ENCODE results near the gene NEK2. TPM values are rescaled to one million over a fixed set of nuclear protein-coding genes. Genes with fewer than 3 reads are reported as not detected.
A peak's percentile ranks its signal among the peaks of the same experiment; 100 is the strongest.

Gene NEK2
- total and polyA plus RNA-seq, 2 of the 13 experiments (the other 11 are each of a cell fraction or from before 2014, with no cell fraction given): 10.9 to 40.8 TPM

DNA sequence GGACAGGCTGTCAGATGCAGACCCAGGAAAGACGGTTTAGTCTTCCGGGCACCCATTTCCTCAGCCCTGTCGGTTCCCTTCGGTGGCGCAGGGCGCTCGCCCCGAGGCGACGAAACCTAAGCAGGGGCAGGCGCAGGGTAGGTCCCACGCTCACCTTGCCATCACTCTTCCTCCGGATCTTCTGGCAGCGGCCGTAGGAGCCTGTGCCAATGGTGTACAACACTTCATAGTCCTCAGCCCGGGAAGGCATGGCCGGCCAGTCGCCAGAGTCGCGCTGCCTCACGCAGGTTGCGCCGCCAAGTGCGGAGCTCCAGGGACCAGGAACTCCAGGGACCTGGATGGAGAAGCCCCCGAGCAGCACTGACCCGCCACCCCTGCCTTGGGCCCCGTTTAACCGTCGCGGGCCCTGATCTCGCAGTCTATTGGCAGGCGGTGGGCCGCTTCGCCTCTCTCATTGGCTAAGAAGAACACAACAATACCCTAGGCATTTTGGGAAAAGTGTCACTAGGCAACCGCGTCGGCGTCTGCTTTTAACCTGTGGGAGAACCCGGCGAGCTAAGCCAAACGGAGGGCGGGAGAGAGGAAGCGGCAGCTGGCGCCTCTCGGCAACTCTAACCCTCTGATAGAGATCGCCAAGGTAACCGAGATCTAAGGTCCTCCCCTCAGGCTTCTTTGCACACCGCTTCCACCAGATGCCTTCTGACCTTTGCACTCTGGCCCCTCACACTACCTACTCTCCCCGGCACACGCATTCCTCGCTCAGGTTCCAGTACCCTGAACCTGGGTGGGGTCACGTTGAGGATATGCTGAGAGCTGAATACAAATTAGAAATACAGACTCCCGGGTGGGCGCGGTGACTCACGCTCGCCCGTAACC is at the start of gene NEK2 (continued):
- TF ChIP-seq, protein P1, sequence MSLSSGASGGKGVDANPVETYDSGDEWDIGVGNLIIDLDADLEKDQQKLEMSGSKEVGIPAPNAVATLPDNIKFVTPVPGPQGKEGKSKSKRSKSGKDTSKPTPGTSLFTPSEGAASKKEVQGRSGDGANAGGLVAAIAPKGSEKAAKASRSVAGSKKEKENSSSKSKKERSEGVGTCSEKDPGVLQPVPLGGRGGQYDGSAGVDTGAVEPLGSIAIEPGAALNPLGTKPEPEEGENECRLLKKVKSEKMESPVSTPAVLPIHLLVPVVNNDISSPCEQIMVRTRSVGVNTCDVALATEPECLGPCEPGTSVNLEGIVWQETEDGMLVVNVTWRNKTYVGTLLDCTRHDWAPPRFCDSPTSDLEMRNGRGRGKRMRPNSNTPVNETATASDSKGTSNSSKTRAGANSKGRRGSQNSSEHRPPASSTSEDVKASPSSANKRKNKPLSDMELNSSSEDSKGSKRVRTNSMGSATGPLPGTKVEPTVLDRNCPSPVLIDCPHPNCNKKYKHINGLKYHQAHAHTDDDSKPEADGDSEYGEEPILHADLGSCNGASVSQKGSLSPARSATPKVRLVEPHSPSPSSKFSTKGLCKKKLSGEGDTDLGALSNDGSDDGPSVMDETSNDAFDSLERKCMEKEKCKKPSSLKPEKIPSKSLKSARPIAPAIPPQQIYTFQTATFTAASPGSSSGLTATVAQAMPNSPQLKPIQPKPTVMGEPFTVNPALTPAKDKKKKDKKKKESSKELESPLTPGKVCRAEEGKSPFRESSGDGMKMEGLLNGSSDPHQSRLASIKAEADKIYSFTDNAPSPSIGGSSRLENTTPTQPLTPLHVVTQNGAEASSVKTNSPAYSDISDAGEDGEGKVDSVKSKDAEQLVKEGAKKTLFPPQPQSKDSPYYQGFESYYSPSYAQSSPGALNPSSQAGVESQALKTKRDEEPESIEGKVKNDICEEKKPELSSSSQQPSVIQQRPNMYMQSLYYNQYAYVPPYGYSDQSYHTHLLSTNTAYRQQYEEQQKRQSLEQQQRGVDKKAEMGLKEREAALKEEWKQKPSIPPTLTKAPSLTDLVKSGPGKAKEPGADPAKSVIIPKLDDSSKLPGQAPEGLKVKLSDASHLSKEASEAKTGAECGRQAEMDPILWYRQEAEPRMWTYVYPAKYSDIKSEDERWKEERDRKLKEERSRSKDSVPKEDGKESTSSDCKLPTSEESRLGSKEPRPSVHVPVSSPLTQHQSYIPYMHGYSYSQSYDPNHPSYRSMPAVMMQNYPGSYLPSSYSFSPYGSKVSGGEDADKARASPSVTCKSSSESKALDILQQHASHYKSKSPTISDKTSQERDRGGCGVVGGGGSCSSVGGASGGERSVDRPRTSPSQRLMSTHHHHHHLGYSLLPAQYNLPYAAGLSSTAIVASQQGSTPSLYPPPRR (CRISPR knock-in tag; IDR thresholded peaks at IDR 0.05; ENCODE audit: borderline replicate concordance): peak; percentile 90
- TF ChIP-seq STAT5B (CRISPR knock-in tag; IDR thresholded peaks at IDR 0.05) (0 out of 2 replicates have a peak, but pooled peaks have one; percentile 60), ZSCAN30 (CRISPR knock-in tag; IDR thresholded peaks at IDR 0.05) (no peak), GZF1 (CRISPR knock-in tag; IDR thresholded peaks at IDR 0.05) (no peak), NFE2L2 (IDR thresholded peaks at IDR 0.05; ENCODE audit: low read length) (no peak), ZFP1 (CRISPR knock-in tag; IDR thresholded peaks at IDR 0.05) (peak; percentile 76; the same call in 1 of the 2 replicates), ZNF30 (CRISPR knock-in tag; IDR thresholded peaks at IDR 0.05) (no peak), ZNF468 (CRISPR knock-in tag; IDR thresholded peaks at IDR 0.05) (no peak), KDM2A (CRISPR knock-in tag; IDR thresholded peaks at IDR 0.05; ENCODE audit: borderline replicate concordance, low read depth) (peak; percentile 94), ZKSCAN5 (CRISPR knock-in tag; IDR thresholded peaks at IDR 0.05) (no peak), HOXA3 (CRISPR knock-in tag; IDR thresholded peaks at IDR 0.05) (peak; percentile 95), EP300 (IDR thresholded peaks at IDR 0.05; ENCODE audit: low read depth in 2 of 2, low read length in 2 of 2) (peak in 1 of 2 experiments; percentile 66; a peak in 2 of 4 replicates), EP300 (CRISPR knock-in tag; IDR thresholded peaks at IDR 0.05; ENCODE audit: borderline replicate concordance) (peak; percentile 81), MYNN (CRISPR knock-in tag; IDR thresholded peaks at IDR 0.05; ENCODE audit: low read depth) (no peak), NBN (conservative IDR thresholded peaks at IDR 0.05) (no peak), MTA1 (CRISPR knock-in tag; IDR thresholded peaks at IDR 0.05; ENCODE audit: borderline replicate concordance) (peak; percentile 81)
- TF ChIP-seq, protein P2, sequence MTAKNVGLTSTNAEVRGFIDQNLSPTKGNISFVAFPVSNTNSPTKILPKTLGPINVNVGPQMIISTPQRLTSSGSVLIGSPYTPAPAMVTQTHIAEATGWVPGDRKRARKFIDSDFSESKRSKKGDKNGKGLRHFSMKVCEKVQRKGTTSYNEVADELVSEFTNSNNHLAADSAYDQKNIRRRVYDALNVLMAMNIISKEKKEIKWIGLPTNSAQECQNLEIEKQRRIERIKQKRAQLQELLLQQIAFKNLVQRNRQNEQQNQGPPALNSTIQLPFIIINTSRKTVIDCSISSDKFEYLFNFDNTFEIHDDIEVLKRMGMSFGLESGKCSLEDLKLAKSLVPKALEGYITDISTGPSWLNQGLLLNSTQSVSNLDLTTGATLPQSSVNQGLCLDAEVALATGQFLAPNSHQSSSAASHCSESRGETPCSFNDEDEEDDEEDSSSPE (CRISPR knock-in tag; IDR thresholded peaks at IDR 0.05): peak; percentile 99
- TF ChIP-seq, protein P3, sequence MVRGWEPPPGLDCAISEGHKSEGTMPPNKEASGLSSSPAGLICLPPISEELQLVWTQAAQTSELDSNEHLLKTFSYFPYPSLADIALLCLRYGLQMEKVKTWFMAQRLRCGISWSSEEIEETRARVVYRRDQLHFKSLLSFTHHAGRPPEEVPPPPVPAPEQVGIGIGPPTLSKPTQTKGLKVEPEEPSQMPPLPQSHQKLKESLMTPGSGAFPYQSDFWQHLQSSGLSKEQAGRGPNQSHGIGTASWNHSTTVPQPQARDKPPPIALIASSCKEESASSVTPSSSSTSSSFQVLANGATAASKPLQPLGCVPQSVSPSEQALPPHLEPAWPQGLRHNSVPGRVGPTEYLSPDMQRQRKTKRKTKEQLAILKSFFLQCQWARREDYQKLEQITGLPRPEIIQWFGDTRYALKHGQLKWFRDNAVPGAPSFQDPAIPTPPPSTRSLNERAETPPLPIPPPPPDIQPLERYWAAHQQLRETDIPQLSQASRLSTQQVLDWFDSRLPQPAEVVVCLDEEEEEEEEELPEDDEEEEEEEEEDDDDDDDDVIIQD (CRISPR knock-in tag; IDR thresholded peaks at IDR 0.05; ENCODE audit: low read depth): peak; percentile 85
- TF ChIP-seq, protein P4, sequence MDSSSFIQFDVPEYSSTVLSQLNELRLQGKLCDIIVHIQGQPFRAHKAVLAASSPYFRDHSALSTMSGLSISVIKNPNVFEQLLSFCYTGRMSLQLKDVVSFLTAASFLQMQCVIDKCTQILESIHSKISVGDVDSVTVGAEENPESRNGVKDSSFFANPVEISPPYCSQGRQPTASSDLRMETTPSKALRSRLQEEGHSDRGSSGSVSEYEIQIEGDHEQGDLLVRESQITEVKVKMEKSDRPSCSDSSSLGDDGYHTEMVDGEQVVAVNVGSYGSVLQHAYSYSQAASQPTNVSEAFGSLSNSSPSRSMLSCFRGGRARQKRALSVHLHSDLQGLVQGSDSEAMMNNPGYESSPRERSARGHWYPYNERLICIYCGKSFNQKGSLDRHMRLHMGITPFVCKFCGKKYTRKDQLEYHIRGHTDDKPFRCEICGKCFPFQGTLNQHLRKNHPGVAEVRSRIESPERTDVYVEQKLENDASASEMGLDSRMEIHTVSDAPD (CRISPR knock-in tag; IDR thresholded peaks at IDR 0.05): peak; percentile 97
- TF ChIP-seq, protein P5, sequence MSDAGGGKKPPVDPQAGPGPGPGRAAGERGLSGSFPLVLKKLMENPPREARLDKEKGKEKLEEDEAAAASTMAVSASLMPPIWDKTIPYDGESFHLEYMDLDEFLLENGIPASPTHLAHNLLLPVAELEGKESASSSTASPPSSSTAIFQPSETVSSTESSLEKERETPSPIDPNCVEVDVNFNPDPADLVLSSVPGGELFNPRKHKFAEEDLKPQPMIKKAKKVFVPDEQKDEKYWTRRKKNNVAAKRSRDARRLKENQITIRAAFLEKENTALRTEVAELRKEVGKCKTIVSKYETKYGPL (CRISPR knock-in tag; IDR thresholded peaks at IDR 0.05): 0 out of 2 replicates have a peak, but pooled peaks have one; percentile 31

Measured in HepG2 (cell line).